ENCODE data around the gene STOM.
"Not testable (repeated sequence)": the region's sequence is repeated elsewhere in the genome, so short reads cannot be mapped to it uniquely, and the experiment has no call there.

Gene STOM, protein sequence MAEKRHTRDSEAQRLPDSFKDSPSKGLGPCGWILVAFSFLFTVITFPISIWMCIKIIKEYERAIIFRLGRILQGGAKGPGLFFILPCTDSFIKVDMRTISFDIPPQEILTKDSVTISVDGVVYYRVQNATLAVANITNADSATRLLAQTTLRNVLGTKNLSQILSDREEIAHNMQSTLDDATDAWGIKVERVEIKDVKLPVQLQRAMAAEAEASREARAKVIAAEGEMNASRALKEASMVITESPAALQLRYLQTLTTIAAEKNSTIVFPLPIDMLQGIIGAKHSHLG

DNA sequence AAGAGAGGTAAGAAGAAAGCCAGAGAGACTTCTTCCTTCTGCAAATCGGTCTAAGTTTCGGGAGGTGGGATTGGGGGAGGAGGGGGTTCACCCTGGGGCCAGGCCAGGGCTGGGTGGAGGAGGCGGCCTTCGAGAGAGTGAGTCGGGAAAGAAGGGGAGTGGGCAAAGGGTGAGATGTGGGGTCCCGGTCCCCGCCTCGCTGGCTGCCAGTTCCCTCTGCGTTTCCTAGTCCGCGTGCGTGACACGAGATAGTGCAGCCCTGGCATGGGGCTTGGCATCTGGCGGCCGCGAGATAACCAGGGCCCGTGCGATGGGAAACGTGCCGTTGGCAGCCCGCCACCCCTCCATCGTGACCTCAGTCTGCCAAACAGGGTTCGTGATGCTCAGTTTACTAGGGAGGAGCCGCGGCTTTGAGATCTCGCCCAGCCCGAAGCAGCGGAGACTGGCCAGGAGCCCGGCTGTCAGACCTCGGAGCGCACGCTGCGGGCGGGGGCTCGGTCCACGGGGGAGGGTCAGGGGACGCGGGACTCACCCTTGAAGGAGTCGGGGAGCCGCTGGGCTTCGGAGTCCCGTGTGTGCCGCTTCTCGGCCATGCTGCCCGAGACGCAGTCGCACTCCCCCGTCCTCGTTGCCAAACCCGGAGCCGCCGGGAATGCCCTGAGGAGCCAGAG, at the start of gene STOM:
STOM (minus strand) TSS at position 656 of the 671 bp plus-strand sequence; CDS start at position 593, 63 bp downstream.
- DNase-seq, result peak; percentile 87

DNA sequence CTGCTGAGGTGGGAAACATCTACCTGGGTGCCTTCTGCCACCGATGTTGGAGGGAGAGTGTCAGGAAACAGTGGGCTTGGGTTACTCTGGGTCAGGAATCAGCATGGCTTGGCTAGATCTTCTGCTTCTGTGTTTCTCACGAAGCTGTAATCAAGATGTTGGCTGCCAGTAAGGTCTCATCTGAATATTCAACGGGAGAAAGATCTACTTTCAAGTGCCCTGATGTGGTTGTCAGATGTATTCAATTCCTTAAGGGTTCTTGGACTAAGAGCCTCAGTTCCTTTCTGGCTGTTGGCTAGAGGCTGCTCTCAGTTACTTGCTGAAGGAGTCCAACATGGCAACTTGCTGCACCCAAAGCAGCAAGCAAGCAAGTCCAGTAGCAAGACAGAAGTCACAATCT, 41.9 kb upstream of the STOM start:
- no peak for DNase-seq

DNA sequence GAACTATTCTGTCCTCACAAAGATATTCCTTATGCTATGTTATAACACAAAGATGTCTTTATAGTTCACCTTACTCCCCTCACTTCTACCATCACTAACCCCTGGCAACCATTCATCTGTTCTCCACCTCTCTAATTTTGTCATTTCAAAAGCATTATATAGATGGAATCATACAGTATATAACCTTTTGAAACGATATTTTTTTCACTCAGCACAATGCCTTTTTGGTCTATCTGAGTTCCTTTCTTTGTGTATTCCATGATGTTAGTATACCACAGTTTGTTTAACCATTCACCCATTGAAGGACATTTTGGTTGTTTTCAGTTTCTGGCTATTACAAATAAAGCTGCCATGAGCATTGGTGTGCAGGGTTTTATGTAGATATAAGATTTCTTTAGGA, 35.8 kb upstream of the STOM start:
- no peak for DNase-seq

DNA sequence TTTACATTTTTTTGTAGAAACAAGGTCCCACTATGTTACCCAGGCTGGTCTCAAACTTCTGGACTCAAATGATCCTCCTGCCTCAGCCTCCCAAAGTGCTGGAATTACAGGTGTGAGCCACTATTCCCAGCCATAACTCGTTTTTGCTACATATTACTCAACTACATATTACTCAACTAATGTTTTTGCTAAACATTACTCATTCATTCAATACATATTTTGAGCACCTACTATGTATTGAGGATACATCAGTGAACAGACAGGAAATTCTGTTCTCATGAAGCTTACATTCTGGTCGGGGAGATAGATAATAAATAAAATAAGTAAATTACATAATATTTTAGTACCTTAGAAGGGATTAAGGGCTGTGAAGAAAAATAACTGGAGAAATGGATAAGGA, 34.9 kb upstream of the STOM start:
- no peak for DNase-seq

DNA sequence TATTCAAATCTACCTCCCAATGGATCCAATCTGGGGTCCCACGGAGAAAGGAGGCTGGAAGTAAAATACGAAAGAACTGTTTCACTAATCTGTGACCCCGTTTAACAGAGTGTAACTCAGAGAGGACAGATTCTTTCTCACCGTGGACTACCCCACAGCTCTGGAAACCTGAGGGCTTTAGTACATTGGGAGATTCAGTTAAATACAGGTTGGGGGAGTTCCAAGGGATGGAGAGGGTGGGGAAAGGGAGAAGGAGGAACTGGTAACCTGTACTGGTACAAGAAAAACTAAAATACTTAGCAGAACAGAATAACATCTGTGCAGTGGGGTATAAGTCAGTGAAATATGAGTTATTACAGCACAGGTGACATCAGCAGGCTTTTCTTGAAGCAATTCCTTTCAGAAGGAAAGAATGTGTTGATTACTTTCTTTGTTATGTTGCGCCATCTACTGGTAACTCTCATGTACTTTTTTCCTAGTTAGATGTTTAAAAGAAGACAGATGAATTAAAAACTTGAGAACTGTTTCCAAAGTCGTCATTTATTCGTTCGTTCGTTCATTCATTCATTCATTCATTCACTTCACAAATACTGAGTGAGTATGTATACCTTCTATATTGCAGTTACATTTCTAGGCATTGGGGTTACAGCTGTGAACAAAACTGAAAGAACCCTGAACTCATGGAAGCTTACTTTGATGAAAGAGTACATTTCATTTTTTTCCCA, 30.0 kb upstream of the STOM start:
- DNase-seq, result no peak

DNA sequence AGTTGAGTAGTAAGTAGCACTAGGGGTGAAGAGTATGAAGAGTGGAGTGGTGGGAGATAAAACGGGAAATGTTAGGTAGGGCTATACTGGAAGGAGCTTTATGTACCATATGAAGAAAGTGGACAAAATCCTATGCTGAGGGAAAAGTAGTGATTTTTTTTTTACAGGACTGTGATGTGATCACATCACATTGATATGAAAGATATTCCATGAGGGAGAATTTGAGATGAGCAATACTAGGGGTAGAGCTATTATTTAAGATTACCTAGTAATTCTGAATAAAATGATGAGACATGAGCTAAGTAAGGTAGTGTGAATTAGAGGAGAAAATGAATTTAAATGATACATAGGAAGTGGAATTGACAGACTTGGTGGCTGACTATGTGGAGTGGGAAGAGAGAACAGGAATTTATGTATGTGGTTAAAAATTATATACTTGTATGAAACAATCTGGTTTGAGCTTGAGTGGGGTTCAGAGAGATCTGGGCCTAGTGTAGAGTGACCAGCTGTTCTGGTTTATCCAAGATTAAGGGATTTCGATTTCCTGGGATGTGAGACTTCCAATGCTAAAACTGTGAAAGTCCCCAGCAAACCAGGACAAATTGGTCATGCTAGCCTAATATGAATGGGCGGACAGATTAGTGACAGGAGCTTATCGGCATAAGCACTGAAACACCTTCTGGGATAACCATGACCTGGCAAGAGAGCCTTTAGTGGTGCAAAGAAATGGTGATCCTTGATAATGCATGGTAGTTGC, 29.3 kb upstream of the STOM start:
- DNase-seq, result no peak

DNA sequence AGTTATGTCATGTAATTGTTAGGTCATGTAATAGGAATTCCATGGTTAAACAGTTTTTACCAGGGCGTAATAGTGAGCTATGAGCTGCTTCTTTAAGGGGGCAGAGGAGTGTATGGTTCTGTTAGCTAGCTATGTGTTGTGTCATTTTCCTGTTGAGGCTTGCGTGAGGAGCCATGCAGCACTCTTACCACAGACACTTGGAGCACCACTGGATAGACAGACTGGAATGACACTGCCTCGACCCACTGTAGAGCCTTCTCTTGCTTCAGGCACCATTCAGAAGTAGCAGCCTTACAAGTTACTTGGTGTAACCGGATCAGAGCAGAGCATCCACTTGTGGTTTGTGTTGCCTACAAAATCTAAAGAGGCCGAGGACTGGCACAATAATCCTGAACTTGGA, 28.3 kb upstream of the STOM start:
- DNase-seq, result peak; percentile 55

DNA sequence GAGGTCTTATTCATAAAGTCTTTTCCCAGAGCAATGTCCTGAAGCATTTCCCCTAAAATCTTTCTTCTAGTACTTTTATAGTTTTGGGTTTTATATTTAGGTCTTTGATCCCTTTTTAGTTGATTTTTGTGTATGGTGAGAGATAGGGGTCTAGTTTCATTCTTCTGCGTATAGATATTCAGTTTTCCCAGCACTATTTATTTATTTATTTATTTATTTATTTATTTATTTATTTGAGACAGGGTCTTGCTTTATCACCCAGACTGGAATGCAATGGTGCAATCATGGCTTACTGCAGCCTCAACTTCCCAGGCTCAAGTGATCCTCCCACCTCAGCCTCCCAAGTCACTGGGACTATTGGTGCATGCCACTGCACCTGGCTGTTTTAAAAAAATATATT, 27.2 kb upstream of the STOM start:
- not testable (repeated sequence) for DNase-seq

DNA sequence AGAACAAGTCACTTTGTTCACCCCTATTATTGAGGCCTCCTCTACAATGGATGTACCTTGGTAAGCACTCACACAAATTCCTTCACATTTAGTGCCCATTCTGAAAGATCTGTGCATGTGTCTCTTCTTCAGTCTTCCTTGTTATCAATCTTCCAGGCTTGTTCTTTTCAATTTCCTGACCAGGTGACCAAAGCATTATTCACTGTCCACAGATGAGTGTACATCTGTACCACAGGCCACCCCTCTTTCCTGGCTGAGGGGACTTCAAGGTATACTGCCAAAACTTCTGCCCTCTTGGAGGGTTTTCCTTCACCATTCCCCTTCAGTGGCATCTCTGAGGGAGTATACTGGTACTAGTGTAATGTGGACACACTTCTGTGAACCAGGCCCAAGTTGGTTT, 25.5 kb upstream of the STOM start:
- no peak for DNase-seq

DNA sequence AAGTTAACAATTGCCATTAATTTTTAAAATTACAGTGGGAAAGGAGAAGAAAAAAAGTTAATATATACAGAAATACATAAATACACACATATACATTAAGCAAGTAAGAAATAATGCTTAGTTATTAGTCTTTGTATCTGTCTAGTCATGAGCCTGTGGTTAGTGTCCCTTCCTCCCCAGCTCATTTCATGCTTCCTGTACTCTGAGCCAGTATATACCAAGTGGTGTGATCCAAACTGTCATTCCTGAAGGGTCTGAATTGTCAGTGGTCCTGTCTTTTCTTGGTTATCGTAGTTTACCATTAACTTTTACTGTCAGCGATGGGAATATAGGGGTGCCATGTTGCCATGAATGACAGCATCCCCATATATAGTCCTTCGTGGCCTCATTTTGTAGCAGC, 24.2 kb upstream of the STOM start:
- no peak for DNase-seq

DNA sequence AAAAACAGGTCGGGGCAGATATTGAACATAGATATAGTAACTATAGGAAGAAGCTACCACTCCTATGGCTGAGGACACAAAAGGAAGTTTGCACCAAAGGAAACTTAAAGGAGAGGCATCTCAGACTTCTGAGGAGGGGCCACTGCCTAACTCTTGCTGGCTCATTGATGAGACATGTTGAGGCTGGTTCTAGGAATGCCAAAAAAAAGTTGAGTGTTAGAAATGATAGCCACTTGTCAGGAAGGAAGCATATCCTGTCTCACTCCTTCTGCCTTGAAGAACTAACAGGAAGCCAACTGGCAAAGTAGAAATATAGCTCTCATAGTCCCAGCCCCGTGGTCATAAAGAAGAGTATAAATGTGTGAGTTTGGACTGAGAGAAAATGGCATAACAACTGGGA, 23.3 kb upstream of the STOM start:
- no peak for DNase-seq

DNA sequence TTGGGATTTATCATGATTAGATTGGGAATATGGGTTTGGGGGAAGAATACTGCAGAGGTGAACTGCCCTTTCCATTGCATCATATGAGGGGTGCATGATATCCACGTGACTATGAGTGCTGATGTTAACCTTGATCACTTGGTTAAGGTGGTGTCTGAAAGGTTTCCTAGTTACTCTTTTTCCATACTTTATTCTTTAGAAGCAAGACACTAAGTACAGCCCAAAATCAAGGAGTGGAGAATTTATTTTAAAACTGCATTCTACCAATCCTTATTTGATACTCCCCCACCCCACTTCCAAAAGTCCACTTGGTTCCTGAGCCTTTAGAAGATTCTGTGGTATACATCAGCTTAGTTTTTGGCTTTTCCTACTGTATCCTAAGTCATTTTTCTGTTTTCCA, 20.3 kb upstream of the STOM start:
- DNase-seq, result peak; percentile 39

DNA sequence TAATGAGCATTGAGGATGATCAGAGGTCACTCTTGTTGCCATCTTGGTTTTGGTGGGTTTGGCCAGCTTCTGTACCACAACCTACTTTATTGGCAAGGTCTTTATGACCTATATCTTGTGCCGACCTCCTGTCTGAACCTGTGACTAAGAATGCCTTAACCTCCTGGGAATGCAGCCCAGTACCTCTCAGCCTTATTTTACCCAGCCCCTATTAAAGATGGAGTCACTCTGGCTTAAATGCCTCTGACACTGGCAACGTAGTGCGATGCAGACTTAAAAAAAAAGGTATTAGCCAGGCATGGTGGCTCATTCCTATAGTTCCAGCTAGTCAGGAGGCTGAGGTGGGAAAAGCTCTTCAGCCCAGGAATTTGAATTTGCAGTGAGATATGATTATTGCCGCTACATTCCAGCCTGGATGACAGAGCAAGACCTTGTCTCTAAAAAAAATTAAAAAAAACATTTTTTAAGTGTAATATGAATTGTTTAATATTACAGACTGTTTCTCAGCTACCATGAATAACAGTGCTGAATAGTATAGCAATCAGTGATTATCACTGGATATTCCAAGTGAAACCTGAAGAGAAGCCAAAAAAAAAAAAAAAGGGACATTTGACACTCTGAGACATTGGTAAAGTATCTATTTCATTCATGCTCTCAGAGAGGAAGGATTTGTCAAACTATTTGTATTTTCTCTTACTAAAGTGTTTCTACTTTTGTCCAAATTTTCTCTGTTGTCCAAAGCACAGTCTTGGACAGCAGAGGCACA, 18.3 kb upstream of the STOM start:
- no peak for DNase-seq

DNA sequence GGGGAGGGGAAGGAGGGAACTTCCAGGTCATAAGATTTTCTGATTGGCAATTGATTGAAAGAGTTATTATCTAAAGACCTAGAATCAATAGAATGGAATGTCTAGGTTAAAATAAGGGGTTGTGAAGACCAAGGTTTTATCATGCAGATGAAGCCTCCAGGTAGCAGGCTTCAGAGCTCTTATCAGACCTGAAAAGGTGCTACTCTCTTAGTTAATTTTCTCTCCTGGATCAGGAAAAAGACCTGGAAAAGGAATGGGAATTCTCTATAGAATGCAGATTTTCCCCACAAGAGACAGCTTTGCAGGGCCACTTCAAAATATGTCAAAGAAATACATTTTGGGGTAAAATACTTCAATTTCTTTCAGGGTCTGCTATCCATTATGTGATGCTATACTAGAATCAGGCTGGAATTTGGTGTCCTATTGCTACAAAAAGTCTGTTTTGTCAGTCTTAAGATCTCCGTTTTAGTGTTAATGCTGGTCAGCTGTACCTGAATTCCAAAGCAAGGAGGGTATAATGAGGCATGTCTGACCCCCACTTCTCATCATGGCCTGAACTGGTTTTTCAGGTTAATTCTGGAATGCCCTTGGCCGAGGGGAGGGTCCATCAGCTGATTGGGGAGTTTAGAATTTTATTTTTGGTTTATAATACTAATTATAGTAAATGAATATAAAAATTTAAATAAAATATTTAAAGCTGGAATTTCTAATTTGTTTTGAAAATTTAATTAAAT, 16.6 kb upstream of the STOM start:
- DNase-seq, result no peak

DNA sequence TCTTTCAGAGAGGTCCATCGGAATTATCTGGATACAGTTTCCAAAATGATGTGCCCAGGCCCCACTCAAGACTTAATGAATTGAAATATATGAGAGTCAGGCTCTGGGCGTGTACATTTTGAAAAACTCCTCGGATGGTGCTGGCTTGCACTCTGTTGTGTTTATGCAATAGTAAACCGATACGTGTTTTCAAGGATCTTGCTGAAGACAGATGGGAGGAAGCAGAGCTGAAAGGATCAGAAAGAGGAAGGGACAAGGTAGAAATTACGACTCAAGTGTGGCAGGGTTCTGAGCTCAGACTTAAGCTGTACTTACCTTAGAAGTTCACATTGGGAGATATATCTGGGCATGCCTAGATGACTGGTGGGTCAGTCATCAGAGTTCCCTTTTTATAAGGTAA, 13.7 kb upstream of the STOM start:
- no peak for DNase-seq

DNA sequence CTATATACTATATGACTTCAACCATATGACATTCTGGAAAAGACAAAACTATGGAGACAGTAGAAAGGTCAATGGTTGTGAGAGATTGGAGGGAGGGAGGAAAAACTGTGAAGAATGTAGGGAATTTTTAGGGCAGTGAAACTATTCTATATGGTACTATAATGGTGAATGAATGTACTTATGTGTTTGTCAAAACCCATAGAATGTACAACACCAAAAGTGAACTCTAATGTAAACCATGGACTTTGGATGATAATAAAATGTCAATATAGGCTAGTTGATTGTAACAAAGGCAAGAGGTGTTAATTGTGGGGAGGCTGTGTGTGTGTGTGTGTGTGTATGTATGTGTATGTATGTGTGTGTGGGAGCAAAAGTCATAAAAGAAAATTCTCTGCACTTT, 10.8 kb upstream of the STOM start:
- DNase-seq, result no peak

DNA sequence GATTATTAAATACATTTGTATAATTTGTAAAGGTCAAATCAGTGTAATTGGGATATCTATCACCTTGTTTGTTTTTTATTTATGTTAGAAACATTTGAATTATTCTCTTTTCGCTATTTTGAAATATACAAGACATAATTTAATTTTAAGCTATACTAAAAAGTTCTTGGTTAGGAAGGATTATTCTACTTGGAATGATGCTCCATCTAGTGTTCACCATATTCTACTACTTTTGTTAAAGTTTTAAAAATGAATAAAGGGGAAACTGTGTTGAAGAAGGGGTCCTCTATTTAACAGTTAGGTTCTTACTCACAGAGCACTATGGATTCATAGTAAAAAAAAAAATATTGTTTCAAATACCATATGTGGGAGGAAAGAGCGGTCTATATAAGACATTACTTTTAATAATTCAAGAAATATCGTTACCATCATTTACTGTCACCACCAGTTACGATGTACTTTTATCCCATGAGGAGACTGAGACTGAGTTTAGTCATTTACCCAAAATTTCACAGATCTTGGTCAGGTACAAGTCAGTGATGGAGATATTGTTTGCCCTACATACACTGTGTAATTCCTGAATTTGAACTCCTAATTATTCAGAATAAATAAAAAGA, 6.3 kb upstream of the STOM start:
- DNase-seq, result no peak

DNA sequence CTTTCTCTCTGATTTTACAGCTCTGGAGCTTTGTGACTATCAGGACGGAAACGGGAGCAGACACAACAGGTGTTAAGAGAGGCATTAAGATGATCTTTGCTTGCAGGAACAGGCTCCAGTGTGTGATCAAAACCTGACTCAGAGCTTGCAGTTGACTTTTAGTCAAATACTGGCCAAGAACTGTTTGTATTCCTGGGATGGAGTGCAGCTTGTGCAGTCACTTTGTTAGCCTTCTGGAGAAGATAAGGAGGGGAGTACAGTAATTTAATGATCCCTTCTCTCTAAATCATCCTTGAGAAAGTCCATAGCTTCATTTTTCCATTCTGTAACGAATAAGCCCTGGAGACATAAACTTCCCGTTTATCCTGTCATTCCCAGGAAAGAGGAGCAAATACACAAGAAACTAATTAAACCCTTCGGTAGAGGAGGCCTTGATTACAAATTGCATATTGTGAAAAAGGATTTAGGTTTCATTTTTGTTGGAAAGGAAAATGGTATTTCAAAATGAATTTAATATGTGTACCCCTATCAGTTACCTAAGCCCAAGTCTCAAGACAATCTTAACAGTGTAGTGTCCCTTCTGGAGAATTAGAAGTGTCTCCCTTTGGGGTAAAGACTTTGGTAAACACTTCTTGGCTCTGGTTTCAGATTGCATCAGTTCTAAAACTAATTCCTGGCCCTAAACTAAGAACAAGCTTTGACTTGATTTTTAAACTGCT, 3.1 kb upstream of the STOM start:
- no peak for DNase-seq

DNA sequence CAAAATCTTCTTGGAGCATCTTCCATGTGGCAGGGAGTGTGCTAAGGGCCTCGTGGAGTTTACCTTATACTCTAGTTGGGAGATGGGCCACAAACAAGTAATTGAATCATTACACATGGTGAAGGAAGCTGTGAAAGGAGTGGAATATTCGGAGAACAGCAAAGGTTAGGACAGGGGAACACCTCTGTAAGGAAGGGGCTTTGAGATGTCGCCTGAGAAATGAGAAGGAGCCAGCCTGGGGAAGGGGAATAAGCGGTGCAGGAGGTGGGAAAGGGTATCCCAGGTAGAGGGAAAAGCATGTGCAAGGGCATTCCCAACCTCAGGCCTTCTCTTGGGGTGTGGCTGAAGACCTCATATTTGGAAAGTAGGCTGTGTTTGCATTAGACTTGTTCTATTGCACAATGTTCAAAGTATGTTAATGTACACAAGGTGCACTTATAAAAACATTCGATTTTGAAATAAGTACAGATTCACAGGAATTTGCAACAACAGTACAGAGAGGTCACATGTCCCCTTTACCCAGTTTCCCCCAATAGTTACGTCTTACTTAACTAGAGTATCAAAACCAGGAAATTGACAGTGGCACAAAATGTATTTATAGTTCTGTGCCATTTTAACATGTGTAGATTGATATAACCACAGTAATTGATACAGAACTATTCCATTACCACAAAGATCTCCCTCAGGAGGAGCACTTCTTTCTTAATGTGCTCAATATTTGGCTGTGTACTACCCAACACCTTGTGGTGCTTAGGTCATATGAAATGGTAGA, 2.4 kb upstream of the STOM start:
- no peak for DNase-seq

DNA sequence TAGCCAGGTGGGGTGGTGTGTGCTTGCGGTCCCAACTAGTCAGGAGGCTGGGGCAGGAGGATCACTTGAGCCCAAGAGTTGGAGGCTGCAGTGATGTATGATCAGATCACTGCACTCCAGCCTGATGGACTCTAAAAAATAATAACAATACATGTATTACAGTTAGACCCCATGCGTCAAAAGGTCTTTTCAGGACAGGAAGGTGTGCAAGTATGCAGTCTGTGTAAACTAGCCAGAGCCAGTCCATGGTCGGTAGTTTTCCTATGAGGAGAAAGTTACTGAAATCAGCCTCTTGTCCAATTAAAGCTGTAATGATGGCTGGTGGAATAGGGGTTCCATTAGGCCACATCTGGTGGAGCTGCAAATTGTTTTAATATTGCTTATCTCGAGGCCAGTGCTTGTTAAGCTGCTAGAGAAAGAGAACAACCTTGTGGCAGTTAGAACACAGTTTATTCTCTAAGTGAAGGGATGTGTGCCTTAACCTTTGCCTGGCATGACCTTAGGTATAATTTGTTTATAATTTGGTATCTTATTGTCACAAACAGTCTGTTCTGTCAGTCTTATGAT, 1.5 kb upstream of the STOM start:
- no peak for DNase-seq
